AG09309 (cell line): ENCODE measurements around the gene DPF1.

Experiments used
- DNase-seq: peaks from one replicate; pipeline ENCODE4 v3.0.0-alpha.2; 2010; ENCODE audit warnings: low read depth
- H3K4me3 ChIP-seq: 2 replicates; pipeline ENCODE4 v1.5.1; 2011; ENCODE audit warnings: mild to moderate bottlenecking, low read depth, low read length, moderate library complexity; ENCODE audit not compliant: control insufficient read depth
- CTCF ChIP-seq: IDR thresholded peaks from 2 replicates; pipeline ENCODE4 v1.5.1; 2011; ENCODE audit warnings: mild to moderate bottlenecking, low read depth, low read length, inconsistent platforms; ENCODE audit not compliant: insufficient read depth, control insufficient read depth; ENCODE audit errors: missing control alignments

Gene DPF1

GRCh38 chr19:38211151-38211591 is 12.9 kb downstream of the DPF1 start:
- TF ChIP-seq CTCF: peak; percentile 1
- H3K4me3 ChIP-seq: no peak overlapping the region

DNA sequence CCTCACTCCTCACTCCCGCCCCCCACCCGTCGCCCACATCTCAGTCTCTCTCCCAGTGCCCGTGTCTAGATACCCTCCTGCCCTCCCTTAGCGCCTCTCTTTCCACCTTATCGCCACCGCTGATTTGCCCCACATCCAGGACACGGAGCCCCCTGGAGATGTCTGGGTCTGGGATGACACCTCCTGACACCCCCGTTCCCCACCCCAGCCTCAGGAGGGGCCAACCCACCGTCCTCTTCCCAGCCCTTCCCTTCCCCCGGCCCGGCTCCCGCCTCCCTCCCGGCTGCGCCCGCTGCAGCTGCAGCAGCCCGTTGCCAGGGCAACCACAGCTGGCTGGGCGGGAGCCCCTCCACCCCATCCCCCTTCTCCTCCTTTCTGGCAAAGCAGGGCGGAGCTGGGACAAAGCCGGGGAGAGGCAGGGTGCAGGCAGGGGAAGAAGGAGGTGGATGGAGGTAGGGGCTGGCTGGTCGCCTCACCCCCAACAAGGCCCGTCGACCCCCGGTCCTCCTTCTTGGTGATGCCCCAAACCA is 13.5 kb downstream of the DPF1 start:
- no peak overlapping the region for H3K4me3 ChIP-seq
- no peak for TF ChIP-seq CTCF
- no peak for DNase-seq

More at GRCh38 chr19:38211151-38211591, 12.9 kb downstream of the DPF1 start:
- DNase-seq: no peak

- peak overlapping the region; percentile 28 for H3K4me3 ChIP-seq
- DNase-seq: no peak
- TF ChIP-seq CTCF: no peak
These were observed 14.2 kb downstream of the DPF1 start for GRCh38 chr19:38209671-38210457.

DNA sequence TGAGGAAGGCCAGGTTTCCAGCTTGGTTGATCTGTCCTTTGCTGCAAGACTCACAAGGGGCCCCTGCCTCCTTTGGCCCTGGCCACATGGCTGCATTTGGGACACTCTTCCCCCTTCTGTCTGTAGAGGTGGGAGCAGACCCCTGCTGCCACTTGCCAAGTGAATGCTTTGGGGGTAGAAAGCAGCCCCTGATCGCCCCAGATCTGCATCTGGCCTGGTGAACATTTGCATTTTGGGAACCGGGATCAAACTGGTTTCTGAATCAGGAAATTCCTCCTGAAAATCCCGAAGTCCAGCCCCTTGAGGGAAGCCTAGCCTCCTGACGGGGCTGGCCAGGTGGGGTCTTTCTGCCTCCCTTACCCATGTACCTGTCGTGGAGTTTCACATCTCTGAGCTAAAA is 14.9 kb downstream of the DPF1 start:
- peak overlapping the region; percentile 28; the same call in 1 of the 2 replicates for H3K4me3 ChIP-seq
- no peak for TF ChIP-seq CTCF
- DNase-seq: no peak

- TF ChIP-seq CTCF: no peak
- DNase-seq: no peak
- no peak overlapping the region for H3K4me3 ChIP-seq
These were observed 15.5 kb downstream of the DPF1 start for GRCh38 chr19:38208571-38208970.

GRCh38 chr19:38207543-38207942 is 16.5 kb downstream of the DPF1 start:
- H3K4me3 ChIP-seq: no peak overlapping the region
- TF ChIP-seq CTCF: no peak
- DNase-seq: no peak

DNA sequence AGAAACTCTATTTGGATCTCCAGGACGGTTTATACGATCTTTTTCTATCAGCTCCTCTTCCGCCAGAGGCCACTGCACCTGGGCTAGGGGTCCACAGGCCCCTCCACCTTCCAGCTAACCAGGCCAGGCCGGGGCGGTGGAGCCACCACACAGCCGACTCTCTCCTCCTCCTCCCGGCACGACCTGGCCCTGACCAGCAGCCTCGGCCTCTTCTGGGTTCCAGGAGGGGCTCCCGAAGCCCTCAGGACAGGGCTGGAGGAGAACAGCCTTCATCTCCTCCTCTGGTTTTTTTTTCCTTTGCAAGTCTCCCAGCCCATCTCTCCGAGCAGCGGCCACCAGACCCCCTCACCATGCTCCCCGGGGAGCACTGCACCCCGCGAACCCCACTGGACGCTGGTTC is 17.1 kb downstream of the DPF1 start:
- H3K4me3 ChIP-seq: no peak overlapping the region
- DNase-seq: no peak
- TF ChIP-seq CTCF: no peak
